ENCODE results near the gene VPS50.

VPS50 gene

DNA sequence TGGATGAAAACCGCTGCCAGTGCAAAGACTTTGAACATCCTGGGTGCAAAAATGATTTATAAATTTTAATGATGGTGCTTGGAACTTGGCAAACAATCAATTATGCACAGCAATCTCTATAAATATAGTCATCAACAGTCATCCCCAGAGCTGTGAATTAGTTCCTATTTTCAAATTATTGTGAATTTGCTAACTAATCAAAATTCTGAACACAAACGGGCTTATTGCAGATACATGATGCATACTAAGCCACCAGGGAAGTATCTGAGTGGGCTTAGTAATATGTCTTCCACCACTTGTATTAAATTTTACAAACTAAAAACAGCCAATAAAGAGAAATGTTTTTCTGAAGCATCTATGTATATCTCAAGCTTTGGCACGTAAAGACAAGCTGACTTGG lies 177.2 kb downstream of the VPS50 start:
- DNase-seq (ENCODE audit: low read depth in 2 of 2), result no peak

Data from stimulated activated CD8-positive, alpha-beta memory T cell treated with anti-CD3 and anti-CD28 coated beads, Interleukin-7, amount 100 ng/mL, for 4 hours (primary cell).